Loucy (cell line): ENCODE results near the gene TFEC.

Source experiments
- H2AFZ ChIP-seq: fragments of 200-600 bp; sonication (generic); 2 replicates; pipeline ENCODE4 v1.6.0; 2016; ENCODE audit warnings: antibody characterized with exemption, mild to moderate bottlenecking, low read length, moderate library complexity
- H3F3A ChIP-seq: fragments of 200-600 bp; 2 replicates; pipeline ENCODE4 v1.6.0; 2016; ENCODE audit warnings: antibody characterized with exemption, low read depth, mild to moderate bottlenecking
- H3K27me3 ChIP-seq: fragments of 200-600 bp; sonication (generic); 2 replicates; pipeline ENCODE4 v1.6.1; 2014; ENCODE audit warnings: low read length, mild to moderate bottlenecking; ENCODE audit not compliant: insufficient read depth, poor library complexity, severe bottlenecking
- H3K36me3 ChIP-seq: fragments of 200-600 bp; sonication (generic); 2 replicates; pipeline ENCODE4 v1.6.1; 2016; ENCODE audit warnings: low read length; ENCODE audit not compliant: insufficient read depth
- H3K4me1 ChIP-seq: fragments of 200-600 bp; sonication (generic); 2 replicates; pipeline ENCODE4 v1.5.1; 2014; ENCODE audit warnings: low read length, mild to moderate bottlenecking; ENCODE audit not compliant: insufficient read depth, poor library complexity, severe bottlenecking
- H3K4me2 ChIP-seq: fragments of 200-600 bp; sonication (generic); 2 replicates; pipeline ENCODE4 v1.6.0; 2014; ENCODE audit warnings: antibody characterized with exemption, low read length, low read depth, mild to moderate bottlenecking; ENCODE audit not compliant: poor library complexity, severe bottlenecking
- H3K4me3 ChIP-seq: fragments of 200-600 bp; sonication (generic); 2 replicates; pipeline ENCODE4 v1.5.1; 2014; ENCODE audit warnings: low read length, mild to moderate bottlenecking, mixed read lengths; ENCODE audit not compliant: poor library complexity, severe bottlenecking
- H3K79me2 ChIP-seq: fragments of 200-600 bp; sonication (generic); 2 replicates; pipeline ENCODE4 v1.6.1; 2014; ENCODE audit warnings: low read length; ENCODE audit not compliant: insufficient read depth
- H3K9ac ChIP-seq: fragments of 200-600 bp; sonication (generic); 2 replicates; pipeline ENCODE4 v1.6.0; 2014; ENCODE audit warnings: mild to moderate bottlenecking, low read depth, low read length, moderate library complexity; ENCODE audit not compliant: poor library complexity, severe bottlenecking
- H3K9me2 ChIP-seq: fragments of 200-600 bp; sonication (generic); replicated peaks from 2 replicates; pipeline ENCODE4 v1.6.1; 2016; ENCODE audit warnings: low read depth, low read length, mixed read lengths
- H3K9me3 ChIP-seq: fragments of 200-600 bp; sonication (generic); 2 replicates; pipeline ENCODE4 v1.6.1; 2014; ENCODE audit warnings: mild to moderate bottlenecking, antibody characterized with exemption, low read length, low read depth; ENCODE audit not compliant: insufficient read depth
- H4K20me1 ChIP-seq: fragments of 200-600 bp; sonication (generic); 2 replicates; pipeline ENCODE4 v1.6.0; 2014; ENCODE audit warnings: antibody characterized with exemption, low read length, mild to moderate bottlenecking; ENCODE audit not compliant: insufficient read depth, poor library complexity, severe bottlenecking
- CTCF ChIP-seq: fragments of 200-600 bp; sonication (generic); conservative IDR thresholded peaks from 2 replicates; pipeline ENCODE4 v1.5.1; 2014; ENCODE audit warnings: mild to moderate bottlenecking, antibody characterized with exemption, low read length
- EZH2phosphoT487 ChIP-seq: fragments of 200-600 bp; IDR thresholded peaks from 2 replicates; pipeline ENCODE4 v1.6.1; 2018; ENCODE audit warnings: antibody characterized with exemption, mild to moderate bottlenecking, moderate library complexity, borderline replicate concordance

Gene TFEC

DNA sequence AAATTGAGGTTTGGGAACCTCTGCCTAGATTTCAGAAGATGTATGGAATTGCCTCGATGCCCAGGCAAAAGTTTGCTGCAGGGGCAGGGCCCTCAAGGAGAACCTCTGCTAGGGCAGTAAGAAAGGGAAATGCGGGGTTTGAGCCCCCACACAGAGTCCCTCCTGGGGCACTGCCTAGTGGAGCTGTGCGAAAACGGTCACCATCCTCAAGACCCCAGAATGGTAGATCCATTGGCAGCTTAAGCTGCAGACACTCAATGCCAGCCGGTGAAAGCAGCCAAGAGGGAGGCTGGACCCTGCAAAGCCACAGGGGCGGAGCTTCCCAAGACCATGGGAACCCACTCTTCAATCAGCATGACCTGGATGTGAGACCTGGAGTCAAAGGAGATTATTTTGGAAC is 15.0 kb upstream of the TFEC start:
- Histone ChIP-seq H3K4me2 (no peak overlapping the region), H3K9me3 (no peaks in the 10 kb centered on the region), H4K20me1 (no peaks in the 10 kb centered on the region), H3K36me3 (no peaks in the 10 kb centered on the region), H3F3A (no peaks in the 10 kb centered on the region), H3K9ac (no peak overlapping the region), H3K4me1 (no peaks in the 10 kb centered on the region), H3K27me3 (no peaks in the 10 kb centered on the region), H2AFZ (no peak overlapping the region), H3K9me2 (no peaks in the 10 kb centered on the region), H3K79me2 (no peaks in the 10 kb centered on the region), H3K4me3 (no peak overlapping the region)
- TF ChIP-seq EZH2phosphoT487 (no peak), CTCF (no peak)

- H3K79me2 ChIP-seq: no peaks in the 10 kb centered on the region
- no peaks in the 10 kb centered on the region for H3K4me1 ChIP-seq
- H4K20me1 ChIP-seq: no peaks in the 10 kb centered on the region
- H3F3A ChIP-seq: no peaks in the 10 kb centered on the region
- no peaks in the 10 kb centered on the region for H3K36me3 ChIP-seq
- TF ChIP-seq CTCF (no peak), EZH2phosphoT487 (no peak)
- H3K9me3 ChIP-seq: no peaks in the 10 kb centered on the region
- no peaks in the 10 kb centered on the region for H3K27me3 ChIP-seq
- no peaks in the 10 kb centered on the region for H3K9me2 ChIP-seq
- no peak overlapping the region for H3K4me3 ChIP-seq
- H3K4me2 ChIP-seq: no peak overlapping the region
- no peak overlapping the region for H3K9ac ChIP-seq
- H2AFZ ChIP-seq: no peak overlapping the region
Measured at GRCh38 chr7:116041615-116042014, 11.1 kb upstream of the TFEC start.

DNA sequence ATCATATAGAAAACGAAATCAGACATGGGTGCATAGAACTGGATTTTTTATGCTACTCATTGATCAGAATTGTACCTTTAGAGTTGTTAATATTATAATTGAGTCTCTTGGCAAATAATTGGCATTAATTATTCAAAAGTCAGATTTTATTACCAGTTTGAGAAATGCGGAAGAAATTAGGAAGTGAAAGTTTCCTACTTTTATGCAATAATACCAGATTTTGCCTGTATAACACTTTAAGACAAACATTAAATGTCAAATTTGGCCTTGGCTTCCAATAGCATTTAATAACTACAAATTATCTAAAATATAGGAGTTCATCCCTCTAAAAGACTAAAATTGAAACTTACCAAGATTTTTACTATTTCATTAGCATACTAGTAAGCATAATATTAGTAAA is 6.8 kb upstream of the TFEC start:
- no peaks in the 10 kb centered on the region for H3K9me3 ChIP-seq
- H3F3A ChIP-seq: no peaks in the 10 kb centered on the region
- no peaks in the 10 kb centered on the region for H3K27me3 ChIP-seq
- no peaks in the 10 kb centered on the region for H3K36me3 ChIP-seq
- no peak overlapping the region for H2AFZ ChIP-seq
- H3K4me2 ChIP-seq: no peak overlapping the region
- H4K20me1 ChIP-seq: no peaks in the 10 kb centered on the region
- no peaks in the 10 kb centered on the region for H3K9me2 ChIP-seq
- H3K4me1 ChIP-seq: no peaks in the 10 kb centered on the region
- H3K4me3 ChIP-seq: no peak overlapping the region
- H3K9ac ChIP-seq: no peak overlapping the region
- TF ChIP-seq EZH2phosphoT487 (no peak), CTCF (no peak)
- H3K79me2 ChIP-seq: no peaks in the 10 kb centered on the region
